ENCODE measurements around the gene DRAM2.
A peak's percentile ranks its signal among the peaks of the same experiment; 100 is the strongest.
"Not testable (repeated sequence)": the region's sequence is repeated elsewhere in the genome, so short reads cannot be mapped to it uniquely, and the experiment has no call there.

DRAM2 gene

DNA sequence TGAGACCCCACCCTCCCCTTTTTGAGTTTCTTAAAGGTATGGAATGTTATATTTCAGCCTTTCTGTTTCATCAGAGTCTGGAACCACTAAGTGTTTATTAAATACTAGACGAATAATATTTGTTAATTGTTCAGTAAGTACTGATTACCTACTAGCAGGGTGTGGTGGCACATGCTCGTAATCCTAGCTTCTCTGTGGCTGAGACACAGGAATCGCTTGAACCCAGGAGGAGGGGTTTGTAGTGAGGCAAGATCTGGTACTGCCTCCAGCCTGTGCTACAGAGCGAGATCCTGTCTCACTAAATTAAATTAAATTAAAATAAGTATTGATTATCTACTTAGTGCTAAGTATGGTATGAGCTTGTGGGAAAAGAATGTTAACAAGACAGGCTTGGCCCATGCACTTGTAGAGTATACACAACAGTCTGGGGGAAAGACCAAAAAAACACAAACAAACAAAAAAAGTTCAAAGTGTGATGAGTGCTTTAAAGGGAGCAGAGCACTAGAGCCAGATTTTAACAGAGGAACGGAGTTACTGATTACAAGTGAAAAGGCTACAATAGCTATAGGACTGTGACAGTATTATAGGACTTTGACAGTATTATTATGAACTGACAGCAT lies 2.6 kb upstream of the DRAM2 start:
- DNase-seq = no peak

DNA sequence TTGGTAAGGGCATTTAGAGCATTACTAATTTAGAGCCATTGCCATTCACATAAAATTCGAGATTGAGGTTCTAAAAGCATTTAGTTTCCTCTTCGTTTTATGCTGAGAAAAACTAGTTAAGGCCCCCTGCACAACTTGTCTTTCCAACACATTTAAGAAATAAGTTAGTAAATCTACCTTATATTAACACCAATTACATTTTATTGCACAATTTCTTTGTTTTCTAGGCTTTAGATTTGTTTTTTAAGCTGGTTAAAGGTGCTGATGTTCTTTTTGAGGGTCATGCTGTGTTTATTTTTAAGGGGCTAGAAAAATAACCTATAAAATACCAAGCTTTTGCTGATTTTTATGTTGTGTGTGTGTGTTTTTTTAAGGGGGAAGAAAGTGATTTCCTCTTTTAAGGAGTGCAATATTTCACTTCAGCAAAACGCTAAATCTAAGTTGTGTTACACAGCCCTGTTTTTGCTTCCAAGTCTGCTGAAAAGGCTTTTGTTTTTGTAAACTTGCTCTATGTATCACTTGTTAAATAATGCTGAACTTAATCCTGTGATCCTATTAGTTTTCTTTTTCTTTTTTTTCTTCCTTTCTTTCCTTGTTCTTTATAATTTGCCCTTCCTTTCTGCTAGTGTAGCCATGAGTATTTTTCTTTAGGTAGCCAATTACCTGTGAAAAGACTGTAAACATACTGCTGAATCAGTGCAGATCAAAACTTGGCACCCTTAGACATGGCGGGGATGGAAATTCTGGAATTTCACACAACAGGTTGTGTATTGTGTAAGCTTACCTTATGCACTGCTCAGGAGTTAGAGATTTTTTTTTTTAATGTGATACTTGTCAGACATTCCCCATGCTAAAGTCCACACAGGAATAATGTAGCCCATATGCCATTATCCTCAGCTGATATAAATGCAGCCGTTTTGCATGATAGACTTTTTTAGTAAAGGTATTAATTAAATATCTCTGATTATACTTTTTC lies 1.6 kb upstream of the DRAM2 start:
- no peak for DNase-seq

DNA sequence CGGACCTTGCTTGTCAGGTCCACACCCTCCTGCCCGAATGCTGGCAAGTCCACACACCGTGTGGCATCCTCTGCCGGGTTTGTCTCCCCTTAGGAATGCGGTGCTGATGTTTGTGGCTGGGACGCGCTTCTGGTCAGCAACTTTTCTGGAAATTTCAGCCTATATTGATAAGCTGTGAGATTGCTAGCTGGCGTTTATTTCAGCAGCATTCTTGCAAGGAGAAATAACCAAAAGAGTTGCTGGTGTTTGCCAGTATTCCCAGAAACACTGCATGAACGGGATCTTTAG lies 731 bp upstream of the DRAM2 start:
- DNase-seq = no peak

DNA sequence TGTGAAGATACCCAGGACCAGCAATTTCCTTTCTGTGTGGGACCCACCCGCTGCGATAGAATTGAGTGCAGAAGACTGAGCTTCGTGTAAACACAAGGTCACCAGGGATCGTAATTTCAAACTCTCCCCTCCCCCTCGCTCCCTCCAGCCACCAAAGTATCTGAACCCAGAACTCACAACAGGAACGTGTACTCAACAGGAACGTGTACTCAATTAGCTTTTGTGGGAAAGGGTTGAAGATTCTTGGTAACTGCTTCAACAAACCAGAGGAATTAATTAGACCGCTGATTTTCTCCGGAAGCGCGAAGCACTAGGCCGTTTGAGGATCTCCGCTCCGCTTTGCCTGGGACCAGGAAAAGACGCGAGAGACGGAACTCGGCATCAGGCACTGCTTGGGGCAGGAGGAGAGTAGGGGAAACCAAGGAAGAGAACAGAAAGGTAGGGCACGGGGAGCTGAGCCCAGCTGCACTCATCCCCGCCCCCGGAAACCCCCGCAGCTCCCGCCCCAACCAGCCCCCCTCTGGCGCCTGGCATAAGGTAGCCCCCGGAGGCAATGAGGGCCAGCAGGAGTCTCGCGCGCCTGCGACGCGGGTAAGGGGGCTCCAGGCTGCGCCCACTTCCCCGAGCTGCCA lies 453 bp downstream of the DRAM2 start:
- DNase-seq = peak; percentile 93

DNA sequence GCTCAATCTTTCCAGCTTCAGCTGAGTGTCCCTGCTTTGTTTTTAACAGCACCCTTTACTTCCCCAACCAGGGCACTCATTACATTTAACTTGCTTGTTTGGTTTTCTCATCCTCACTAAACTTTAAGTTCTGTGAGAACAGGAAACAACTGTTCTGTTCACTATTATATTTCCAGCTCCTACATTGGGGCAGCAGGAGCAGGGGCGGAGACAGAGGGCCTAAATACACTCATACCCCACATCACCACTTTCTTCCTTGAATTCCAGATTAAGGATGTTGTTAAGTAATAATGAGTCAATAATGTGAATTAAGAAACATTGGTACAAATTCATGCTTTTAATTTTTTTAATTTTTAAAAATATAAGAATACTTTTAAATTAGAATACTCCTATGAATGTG lies 6.0 kb downstream of the DRAM2 start:
- no peak for DNase-seq

DNA sequence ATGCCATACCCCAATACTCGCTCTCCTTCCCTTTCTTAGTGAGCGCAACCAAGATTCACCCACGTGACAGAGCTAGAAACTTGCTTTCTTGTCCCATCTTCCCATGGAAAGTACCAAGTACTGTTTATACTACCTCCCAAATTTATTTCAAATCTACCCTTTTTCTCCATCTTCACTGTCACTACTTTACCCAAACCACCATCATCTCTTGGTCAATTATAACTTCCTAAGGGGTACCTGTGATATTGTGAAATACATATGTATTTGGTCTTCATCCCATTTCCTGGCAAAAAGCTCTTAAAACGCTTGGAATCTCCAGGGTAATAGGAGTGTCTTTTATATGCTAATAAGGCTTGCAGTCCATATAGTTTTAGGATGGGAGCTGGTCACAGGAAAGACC lies 8.2 kb downstream of the DRAM2 start:
- DNase-seq = no peak

DNA sequence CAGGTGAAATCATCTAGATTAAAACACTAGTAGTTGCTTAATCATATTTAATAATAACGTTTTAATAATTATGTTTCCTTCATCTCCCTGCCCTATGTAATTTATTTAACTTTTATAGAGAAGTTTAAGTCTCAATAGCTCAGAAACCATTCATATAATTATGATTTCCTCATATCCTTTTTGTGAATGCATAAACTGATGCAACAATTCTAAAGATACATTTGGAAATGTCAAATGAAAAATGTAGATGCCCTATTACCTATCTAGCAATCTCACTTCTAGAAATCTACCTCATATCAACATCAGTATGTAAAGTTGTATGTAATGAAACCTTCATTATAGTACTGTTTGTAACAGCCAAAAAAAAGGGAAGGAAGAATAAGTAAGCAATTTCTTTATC lies 10.5 kb downstream of the DRAM2 start:
- no peak for DNase-seq

DNA sequence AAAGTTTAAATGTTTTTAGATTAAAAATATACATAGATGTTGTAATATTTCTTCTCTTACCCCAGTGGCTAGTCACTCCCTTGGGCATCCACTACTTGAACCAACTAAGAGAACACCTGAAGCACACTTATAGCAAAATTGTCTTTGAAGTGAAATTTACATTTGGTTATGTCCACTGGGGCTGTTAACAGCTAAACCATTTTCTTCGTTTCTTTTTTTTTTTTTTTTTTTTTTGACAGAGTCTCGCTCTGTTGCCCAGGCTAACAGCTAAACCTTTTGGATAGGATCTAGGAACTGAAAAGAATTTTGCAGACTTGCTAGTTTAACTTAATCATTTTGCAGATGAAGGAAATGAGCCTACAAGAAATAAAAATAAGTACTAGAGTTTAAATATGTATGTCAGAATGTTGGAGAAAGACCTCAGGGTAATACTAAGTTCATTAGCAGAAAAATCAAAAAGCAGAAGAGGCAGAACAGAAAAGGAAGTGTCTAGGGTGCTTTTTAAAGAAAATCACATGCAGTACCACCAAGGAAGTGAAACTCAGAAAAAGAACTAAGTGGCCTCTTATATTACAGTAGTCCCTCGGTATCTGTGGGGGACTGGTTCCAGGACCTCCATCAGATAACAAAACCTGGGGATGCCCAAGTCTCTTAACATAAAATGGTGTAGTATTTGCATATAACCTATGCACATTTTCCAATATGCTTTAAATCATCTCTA lies 11.8 kb downstream of the DRAM2 start:
- DNase-seq = no peak

DNA sequence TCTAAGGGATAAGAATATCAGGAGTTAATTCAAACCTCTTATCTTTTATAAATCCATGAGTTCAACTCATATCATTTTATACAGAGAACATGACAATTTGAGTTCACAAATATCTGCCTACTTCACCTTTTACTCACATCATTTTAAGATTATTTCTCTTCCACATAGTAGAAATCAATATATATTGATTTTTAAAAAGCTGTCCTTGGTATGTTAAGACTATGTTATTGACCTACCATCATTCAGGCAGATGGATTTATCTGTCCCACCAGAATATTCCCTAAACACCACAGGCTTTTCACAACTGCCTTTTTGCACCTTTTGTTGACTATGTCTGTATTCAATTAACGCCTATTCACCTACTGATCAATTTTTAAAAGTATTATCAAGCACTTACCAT lies 13.5 kb downstream of the DRAM2 start:
- DNase-seq = no peak

DNA sequence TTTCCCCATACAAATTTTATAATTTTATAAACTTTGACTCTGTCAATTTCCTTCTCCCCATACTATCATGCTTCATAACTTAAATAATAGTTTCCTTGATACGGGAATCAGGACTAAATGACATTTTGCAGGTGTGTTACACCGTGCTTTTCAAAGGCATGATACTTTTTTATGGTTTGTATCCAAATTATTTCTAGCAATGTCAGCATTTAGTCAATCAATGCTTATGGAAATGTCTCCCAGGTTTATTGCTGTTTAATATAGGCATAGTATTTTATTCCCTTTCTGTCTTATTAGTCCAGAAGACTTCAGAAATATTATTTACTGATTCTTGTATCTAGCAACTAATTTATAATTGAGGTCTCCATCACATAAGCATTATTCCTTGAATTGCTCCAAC lies 23.4 kb downstream of the DRAM2 start:
- no peak for DNase-seq

DNA sequence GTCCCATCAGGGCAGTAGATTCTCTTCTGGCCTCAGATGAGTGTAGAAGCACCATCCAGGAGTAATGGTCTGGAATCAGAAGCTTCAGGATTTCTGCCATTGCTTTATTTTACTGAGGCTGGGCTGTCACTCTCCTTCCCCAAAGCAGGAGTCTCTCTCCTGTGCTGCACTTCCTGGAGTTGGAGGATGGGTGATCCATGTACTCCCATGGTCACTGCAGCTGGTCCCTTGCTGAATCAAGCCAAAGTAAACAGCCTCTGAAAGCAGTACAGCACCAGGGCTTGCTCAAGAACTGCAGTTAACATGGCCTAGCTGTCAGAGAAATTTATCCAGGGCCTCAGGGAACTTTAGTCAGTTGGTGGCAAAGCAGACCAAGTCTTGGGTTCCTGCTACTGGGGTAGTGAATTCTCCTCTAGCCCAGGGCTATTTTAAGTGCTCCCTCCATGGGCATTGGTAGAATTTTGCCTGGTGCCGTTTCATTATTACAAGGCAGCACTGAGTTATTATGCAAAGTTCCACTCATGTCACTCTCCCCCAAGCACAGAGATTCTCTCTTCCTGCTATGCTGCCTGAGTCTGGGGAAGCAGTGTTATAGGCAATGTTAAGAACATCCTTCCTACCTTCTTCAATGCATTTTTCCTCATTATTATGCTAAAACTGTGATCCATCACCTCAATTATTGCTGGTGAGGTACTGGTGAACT lies 29.5 kb downstream of the DRAM2 start:
- no peak for DNase-seq

DNA sequence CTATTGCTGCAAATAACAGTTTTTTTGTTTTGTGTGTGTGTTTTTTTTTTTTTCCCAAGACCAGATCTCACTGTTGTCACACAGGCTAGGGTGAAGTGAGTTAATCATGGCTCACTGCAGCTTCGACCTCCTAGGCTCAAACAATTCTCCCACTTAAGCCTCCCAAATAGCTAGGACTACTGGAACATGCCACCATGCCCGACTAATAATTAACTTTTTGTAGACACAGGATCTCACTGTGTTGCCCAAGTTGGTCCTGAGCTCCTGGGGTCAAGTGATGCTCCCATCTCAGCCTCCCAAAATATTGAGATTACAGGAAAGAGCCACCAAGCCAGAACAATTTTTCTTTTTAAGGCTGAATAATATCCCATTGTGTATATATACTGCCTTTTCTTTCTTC lies 34.9 kb downstream of the DRAM2 start:
- DNase-seq = no peak

DNA sequence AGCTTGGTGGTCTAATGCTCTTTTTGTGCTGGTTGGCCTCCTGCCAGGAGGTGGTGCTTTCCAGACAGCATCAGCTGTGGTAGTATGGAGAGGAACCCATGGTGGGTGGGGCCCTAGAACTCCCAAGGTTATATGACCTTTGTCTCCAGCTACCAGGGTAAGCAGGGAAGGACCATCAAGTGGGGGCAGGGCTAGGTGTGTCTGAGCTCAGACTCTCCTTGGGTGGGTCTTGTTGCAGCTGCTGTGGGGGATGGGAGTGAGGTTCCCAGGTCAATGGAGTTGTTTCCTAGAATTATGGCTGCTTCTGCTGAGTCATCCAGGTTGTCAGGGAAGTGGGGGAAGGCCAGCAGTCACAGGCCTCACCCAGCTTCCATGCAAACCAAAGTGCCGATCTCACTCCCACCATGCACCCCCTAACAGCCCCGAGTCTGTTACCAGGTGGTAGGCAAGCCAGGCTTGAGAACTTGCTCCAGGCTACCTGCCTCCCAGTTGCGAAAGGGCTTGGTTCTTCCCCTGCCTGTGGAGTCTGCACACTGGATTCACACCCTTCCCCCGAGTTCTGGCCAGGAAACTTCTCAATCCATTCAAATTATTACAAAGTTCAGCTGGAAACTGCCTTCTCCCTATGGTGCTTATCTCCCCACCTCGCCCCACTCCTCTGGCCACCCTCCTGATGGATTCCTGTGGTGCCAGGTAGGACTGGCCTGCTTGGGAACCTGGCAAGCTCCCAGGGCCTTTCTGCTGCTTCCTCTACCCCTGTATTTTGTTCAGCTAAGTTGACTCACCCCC lies 37.8 kb downstream of the DRAM2 start:
- DNase-seq = no peak

DNA sequence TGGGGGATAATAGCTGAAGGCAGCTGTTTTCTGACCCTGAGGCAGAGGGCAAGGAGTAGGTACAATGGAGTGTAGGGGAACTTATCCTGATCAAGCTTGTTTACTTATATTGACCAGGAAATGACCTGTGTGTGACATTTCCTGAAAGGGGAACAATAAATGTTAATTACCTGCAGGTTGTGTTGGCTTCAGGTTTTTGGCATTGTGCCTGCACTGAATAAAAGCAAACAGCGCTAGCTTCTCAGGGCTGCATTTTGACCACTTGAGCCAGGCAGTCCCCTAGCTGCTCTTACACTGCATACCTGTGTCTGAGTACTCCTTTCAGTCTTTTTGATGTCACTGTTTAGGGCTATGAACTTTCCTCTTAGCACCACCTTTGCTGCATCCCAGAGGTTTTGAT lies 40.6 kb downstream of the DRAM2 start:
- DNase-seq = no peak

DNA sequence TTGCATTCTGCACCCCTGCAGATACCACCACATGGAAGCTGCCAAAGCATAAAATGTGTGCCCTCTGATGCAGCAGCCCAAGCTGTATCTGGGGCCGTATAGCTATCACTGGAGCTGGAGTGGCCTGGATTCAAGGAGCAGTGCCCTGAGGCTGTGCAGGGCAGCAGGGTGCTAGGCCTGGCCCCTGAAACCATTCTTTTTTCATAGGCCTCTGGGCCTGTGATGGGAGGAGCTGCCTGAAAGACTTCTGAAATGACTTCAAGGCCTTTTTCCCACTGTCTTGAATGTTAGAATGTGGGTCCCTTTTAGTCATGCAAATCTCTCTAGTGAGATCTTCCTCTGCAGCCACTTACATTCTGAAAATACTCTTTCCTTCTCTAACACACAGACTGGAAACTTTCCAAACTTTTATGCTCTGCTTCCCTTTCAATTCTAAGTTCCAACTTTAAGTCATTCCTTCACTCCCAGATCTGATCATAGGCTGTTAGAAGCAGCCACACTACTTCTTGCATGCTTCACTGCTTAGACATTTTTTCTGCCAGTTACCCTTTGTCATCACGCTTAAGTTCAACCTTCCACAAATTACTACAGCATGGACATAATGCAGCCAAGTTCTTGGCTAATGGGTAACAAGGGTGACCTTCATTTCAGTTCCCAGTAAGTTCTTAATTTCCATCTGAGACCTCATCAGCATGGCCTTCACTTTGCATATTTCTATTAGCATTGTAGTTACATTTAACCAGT lies 42.4 kb downstream of the DRAM2 start:
- DNase-seq = no peak

DNA sequence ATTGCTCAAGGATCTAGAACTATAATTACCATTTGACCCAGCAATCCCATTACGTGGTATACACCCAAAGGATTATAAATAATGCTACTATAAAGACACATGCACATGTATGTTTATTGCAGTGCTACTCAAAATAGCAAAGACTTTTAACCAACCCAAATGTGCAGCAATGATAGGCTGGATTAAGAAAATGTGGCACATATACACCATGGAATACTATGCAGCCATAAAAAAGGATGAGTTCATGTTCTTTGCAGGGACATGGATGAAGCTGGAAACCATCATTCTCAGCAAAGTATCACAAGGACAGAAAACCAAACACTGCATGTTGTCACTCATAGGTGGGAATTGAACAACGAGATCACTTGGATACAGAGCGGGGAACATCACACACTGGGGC lies 44.5 kb downstream of the DRAM2 start:
- DNase-seq = not testable (repeated sequence)

DNA sequence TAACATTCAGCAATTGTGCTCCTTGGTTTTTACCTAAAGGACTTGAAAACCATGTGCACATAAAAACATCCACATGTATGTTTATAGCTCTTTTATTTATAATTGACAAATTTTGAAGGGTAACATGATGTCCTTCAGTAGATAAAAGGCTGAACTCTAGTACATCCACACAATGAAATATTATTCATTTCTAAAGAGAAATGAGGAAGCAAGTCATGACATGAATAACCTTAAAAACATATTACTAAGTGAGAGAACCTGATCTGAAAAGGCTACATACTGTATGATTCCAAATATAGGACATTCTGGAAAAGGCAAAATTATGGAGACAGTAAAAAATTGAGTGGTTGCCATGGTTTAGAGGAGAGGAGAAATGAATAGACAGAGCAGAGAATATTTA lies 50.3 kb downstream of the DRAM2 start:
- no peak for DNase-seq

DNA sequence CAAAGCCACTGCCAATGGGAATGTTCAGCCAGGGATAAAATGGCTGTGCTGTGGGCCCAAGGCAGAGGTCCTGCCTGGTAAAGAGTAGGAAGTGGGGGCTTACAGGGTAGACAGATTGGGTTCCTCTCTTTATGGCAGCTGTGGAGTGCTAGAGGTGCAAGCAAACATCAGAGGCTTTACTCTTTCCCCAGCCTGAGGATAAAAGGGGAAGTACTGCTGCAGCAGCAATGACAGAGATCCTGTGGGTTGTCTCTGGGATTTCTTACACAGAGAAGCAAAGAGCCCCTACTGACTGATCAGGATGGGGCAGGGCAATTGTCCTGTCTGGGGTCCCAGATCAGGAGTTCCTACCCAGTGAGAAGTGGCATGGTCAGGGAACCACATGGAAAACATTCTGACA lies 54.2 kb downstream of the DRAM2 start:
- DNase-seq = no peak

DNA sequence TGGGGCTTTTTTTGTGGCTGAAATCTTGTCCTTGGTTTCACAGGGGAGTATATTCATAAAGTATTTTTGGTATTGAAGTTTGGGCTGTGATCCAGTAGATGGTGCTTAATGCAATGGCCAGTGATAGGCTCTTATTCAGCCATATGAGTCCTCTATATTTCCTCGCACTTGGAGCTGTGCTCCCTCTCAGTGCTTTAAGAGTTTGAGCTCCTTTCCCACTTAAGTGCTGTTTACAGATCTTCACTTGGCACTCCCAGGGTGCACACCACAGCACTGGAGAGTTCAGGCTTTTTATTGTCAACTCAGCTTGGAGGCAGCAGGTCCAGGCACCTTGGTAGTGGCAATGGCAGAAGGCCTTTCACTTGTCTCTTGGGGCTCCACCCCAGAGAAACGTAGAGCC lies 54.9 kb downstream of the DRAM2 start:
- DNase-seq = no peak

DNA sequence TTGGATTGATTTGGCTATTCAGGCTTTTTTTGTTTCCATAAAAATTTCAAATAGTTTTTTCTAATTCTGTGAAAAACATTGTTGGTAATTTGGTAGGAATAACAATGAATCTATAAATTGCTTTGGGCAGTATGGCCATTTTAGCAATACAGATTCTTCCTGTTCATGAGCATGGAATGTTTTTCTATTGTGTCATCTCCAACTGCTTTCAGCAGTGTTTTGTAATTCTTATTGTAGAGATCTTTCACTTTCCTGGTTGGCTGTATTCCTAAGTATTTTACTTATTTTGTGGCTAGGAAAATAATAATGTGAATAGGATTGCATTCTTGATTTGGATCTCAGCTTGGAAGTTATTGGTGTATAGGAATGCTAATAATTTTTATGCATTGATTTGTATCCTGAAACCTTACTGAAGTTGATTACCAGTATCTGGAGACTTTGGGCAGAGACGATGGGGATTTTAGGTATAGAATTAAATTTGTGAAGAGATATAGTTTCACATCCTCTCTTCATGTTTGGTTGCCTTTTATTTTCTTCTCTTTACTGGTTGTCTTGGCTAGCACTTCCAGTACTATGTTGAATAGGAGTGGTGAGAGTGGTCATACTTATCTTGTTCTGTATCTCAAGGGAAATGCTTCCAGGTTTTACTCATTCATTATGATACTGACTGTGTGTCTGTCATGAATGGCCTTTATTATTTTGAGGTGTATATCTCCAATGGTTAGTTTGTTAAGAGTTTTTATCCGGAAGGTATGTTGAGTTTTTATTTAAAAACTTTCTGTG lies 57.3 kb downstream of the DRAM2 start:
- no peak for DNase-seq

DNA sequence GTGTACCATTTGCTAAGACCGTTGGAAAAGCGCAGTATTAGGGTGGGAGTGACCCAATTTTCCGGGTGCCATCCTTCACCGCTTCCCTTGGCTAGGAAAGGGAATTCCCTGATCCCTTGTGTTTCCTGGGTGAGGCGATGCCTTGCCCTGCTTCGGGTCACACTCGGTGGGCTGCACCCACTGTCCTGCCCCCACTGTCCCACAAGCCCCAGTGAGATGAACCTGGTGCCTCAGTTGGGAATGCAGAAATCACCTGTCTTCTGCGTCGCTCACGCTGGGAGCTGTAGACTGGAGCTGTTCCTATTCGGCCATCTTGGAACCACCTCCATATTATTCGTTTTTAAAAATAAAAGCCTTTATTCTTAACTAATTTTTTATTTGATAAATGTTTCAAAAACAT lies 60.6 kb downstream of the DRAM2 start:
- DNase-seq = not testable (repeated sequence)
